Prostate gland (tissue), 2 donors: ENCODE data around the gene AARS2. TPM values are rescaled to one million over a fixed set of nuclear protein-coding genes. Genes with fewer than 3 reads are reported as not detected.

Experiments used
- DNase-seq: peaks from one replicate; pipeline ENCODE4 v3.0.0-alpha.2; 2019; ENCODE audit warnings: low spot score
- H3K27ac ChIP-seq, 2 donors: fragments of 200-600 bp; sonication (generic); 2 replicates each; pipeline ENCODE4 v1.5.1; 2017 to 2019
- H3K27me3 ChIP-seq: fragments of 200-600 bp; sonication (generic); replicated peaks from 2 replicates; pipeline ENCODE4 v1.5.1; 2019; ENCODE audit not compliant: insufficient read depth
- H3K36me3 ChIP-seq, 2 donors: fragments of 200-600 bp; sonication (generic); 1 replicate in 1 of 2; 2 replicates in 1 of 2; pipeline versions ENCODE4 v1.5.1 to v1.8.1; 2017 to 2019
- H3K4me1 ChIP-seq: fragments of 200-600 bp; sonication (generic); replicated peaks from 2 replicates; pipeline ENCODE4 v1.5.1; 2019
- H3K4me3 ChIP-seq, 2 donors: fragments of 200-600 bp; sonication (generic); 2 replicates each; pipeline ENCODE4 v1.5.1; 2017 to 2019
- H3K9me3 ChIP-seq: fragments of 200-600 bp; sonication (generic); 2 replicates; pipeline ENCODE4 v1.5.1; 2017
- POLR2A ChIP-seq: fragments of 450-650 bp; IDR thresholded peaks from one replicate; pipeline ENCODE4 v1.6.1; 2016; ENCODE audit warnings: antibody characterized with exemption, mild to moderate bottlenecking
- POLR2AphosphoS5 ChIP-seq: sonication (generic); formaldehyde crosslinking; IDR thresholded peaks from one replicate; pipeline ENCODE4 v1.6.1; 2017; ENCODE audit warnings: antibody characterized with exemption
- WGBS: methylation state at CpG from one replicate; pipeline ENCODE4 v1.1.5; 2018; 5-methylcytosine and 5-hydroxymethylcytosine counted together
- intact Hi-C: fragments of 100-400 bp; cut with DNase I; formaldehyde crosslinking; loops from one replicate; pipeline ENCODE4 v1.14.2; 2022
- total RNA-seq, 2 donors: library from RNA; depleted of rRNA; stranded (reverse); fragments of >200 nt; gene quantifications; one replicate each; pipeline ENCODE4 v1.1.0, GENCODE V29; 2016
- TF ChIP-seq, protein P1 (sequence below), 4 experiments: fragments of 200-600 bp in 2 of 4; fragments of 450-650 bp in 2 of 4; sonication (generic) in 2 of 4; IDR thresholded peaks; 1 replicate in 3 of 4; 2 replicates in 1 of 4; pipeline ENCODE4 v1.5.1; 2016 to 2019; ENCODE audit warnings: antibody characterized with exemption in 4 of 4, mild to moderate bottlenecking in 2 of 4, moderate library complexity in 2 of 4

Gene AARS2
- total RNA-seq, 2 donors from 2014 or later: 17.4 to 19.4 TPM

DNA sequence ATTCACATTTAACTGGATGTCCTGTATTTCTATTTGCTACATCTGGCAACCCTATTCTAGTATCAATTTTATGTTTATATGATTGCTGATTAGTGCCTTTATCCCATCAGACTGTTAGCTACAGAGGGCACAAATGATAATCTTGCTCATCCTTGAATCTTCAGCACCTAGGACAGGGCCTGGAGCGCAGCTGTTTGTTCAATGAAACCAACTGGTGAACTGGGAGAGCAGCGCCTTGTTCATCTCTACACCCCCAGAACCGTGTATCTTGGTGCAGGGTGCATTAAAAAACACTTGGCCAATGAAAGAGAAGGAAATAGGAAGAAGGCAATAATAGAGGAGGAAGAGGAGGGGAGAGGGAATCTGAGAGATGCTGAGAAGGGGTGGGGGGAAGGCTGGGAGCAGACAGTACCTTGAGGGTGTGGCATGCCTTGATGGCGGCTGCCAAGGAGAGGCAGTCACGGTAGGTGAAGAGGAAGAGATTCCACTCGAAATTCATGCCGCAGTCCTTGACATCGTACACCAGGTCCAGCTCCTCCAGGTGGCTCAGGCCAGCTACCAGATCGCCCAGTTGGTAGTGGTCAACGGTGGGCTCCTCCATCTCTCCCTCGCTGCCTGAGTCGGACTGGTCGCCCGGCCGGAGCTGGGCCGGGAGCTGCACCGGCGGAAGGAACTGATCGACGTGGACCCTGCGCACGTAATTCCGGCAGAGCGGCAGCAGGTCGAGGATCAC, 27.4 kb downstream of the AARS2 start:
- intact Hi-C loops: no loop called here
- H3K4me1 ChIP-seq: no peaks in the 10 kb centered on the region
- H3K36me3 ChIP-seq: no peaks in the 10 kb centered on the region
- H3K27me3 ChIP-seq: peaks cover 1% of the 10 kb centered on the region
- no peaks in the 10 kb centered on the region for H3K9me3 ChIP-seq
- no peak for DNase-seq
- TF ChIP-seq POLR2AphosphoS5 (no peak), POLR2A (no peak)
- TF ChIP-seq, protein P1, sequence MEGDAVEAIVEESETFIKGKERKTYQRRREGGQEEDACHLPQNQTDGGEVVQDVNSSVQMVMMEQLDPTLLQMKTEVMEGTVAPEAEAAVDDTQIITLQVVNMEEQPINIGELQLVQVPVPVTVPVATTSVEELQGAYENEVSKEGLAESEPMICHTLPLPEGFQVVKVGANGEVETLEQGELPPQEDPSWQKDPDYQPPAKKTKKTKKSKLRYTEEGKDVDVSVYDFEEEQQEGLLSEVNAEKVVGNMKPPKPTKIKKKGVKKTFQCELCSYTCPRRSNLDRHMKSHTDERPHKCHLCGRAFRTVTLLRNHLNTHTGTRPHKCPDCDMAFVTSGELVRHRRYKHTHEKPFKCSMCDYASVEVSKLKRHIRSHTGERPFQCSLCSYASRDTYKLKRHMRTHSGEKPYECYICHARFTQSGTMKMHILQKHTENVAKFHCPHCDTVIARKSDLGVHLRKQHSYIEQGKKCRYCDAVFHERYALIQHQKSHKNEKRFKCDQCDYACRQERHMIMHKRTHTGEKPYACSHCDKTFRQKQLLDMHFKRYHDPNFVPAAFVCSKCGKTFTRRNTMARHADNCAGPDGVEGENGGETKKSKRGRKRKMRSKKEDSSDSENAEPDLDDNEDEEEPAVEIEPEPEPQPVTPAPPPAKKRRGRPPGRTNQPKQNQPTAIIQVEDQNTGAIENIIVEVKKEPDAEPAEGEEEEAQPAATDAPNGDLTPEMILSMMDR (IDR thresholded peaks at IDR 0.05): no peak
- no peak overlapping the region for H3K27ac ChIP-seq
- H3K4me3 ChIP-seq: no peak overlapping the region
- WGBS: 77% methylated on average over 25 of the region's 25 CpGs

DNA sequence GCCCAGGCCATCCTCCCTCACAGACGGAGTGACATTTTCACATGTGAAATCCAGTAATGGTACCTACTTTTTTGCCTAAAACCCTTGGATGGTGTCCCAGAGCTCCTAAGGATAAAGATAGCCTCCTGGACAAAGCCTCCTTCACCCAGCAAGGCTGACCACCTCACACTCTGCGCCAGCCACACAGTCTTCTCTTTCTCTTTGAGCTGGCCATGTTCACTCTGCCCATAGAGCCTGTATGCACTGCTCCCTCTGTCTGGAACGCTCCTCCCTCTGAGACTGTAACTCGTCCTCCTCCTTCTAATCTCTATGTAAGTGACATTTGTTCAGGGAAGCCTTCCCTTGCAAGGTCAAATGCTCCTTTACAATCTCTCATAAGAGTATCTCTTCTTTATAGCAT, 28.3 kb downstream of the AARS2 start:
- Histone ChIP-seq H3K9me3 (no peaks in the 10 kb centered on the region), H3K4me1 (no peaks in the 10 kb centered on the region), H3K27me3 (no peaks in the 10 kb centered on the region), H3K4me3 (no peak overlapping the region), H3K36me3 (no peaks in the 10 kb centered on the region), H3K27ac (no peak overlapping the region)
- intact Hi-C loops: no loop called here
- DNase-seq: no peak
- WGBS: 66% methylated on average over 4 of the region's 4 CpGs
- TF ChIP-seq, protein P1 (IDR thresholded peaks at IDR 0.05): no peak
- no peak for TF ChIP-seq POLR2A
- TF ChIP-seq POLR2AphosphoS5: no peak

DNA sequence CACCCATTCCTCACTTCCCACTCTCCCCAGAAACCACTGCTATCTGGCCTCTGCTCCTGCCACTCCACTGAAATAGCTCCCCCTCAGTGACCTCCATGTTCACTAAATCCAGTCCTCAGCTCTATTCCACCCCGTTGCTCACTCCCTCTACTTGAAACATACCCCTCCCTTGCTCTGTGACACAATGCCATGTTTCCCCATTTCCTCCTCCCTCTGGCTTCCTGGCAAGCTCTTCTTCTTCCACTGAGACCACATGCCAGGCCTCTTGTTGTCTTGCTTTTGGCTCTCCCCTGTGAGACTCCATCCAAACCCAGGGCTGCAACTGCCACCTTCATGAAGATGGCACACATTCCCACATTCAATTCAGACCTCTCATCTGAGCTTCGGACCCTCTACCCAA, 29.0 kb downstream of the AARS2 start:
- TF ChIP-seq, protein P1 (IDR thresholded peaks at IDR 0.05): no peak
- no peak for TF ChIP-seq POLR2A
- no peak for TF ChIP-seq POLR2AphosphoS5
- WGBS: 59% methylated on average over 2 of the region's 2 CpGs
- intact Hi-C loops: no loop called here
- H3K9me3 ChIP-seq: no peaks in the 10 kb centered on the region
- no peak overlapping the region for H3K27ac ChIP-seq
- no peaks in the 10 kb centered on the region for H3K27me3 ChIP-seq
- H3K4me3 ChIP-seq: no peak overlapping the region
- no peaks in the 10 kb centered on the region for H3K36me3 ChIP-seq
- DNase-seq: no peak
- no peaks in the 10 kb centered on the region for H3K4me1 ChIP-seq

DNA sequence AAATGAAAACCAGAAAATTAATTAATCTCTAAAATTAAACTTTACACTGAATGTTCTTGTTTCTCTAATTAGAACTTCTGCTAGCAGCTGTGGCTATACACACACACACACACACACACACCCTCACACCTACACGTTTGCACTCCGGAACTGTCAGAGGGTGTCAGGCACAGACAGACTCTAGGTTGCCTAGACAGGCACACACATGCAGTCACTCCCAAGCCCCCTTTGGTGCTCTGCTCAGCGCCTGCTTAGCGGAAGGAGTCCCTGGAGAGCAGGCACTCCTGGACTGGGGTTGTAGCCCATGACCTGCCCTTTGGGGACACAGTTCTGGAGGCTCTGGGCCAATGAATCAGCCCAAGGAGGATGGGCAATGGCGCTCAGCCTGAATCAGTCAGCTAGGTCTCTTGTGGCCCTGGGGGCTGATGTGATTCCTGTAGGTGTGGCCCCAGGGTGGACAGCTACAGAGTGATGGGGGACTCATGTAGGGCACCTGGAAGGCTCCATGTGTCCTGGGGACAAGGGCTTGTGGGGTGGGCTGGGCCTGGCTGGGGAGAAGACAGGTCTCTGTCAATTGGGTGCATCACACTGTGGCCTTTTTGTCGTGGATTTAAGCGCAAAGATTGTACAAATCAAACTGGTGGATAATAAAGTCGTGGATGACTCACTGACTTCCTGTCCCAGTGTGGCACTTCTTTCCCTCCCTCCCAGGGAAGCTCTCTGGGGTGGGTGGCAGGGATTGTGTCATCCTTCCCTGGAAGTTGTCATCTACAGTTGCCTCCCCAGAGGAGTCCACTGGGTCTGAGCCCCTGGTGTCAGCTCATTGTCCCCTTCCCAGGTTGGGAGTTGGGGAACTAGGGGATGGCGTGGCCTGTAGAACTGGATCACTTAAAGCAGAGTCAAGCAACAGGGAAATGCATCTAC, 34.1 kb downstream of the AARS2 start:
- Histone ChIP-seq H3K4me1 (no peaks in the 10 kb centered on the region), H3K4me3 (no peak overlapping the region), H3K27ac (no peak overlapping the region), H3K9me3 (no peaks in the 10 kb centered on the region), H3K27me3 (peaks cover 5% of the 10 kb centered on the region), H3K36me3 (no peaks in the 10 kb centered on the region)
- TF ChIP-seq, protein P1 (IDR thresholded peaks at IDR 0.05): no peak
- TF ChIP-seq POLR2AphosphoS5: no peak
- TF ChIP-seq POLR2A: no peak
- 64% methylated on average over 8 of the region's 9 CpGs for WGBS
- no peak for DNase-seq
- intact Hi-C loops: no loop called here
